GM23248 (cell line): ENCODE data around the gene NBEA. TPM values are rescaled to one million over a fixed set of nuclear protein-coding genes. Genes with fewer than 3 reads are reported as not detected.

ENCODE experiments used
- DNase-seq: peaks from one replicate; pipeline ENCODE4 v3.0.0-alpha.2; 2015
- H2AFZ ChIP-seq: fragments of 200-600 bp; sonication (generic); 2 replicates; pipeline ENCODE4 v1.6.1; 2016; ENCODE audit warnings: antibody characterized with exemption
- H3F3A ChIP-seq: fragments of 200-600 bp; sonication (generic); 2 replicates; pipeline ENCODE4 v1.6.1; 2016; ENCODE audit warnings: mild to moderate bottlenecking, antibody characterized with exemption, mixed run types; ENCODE audit not compliant: insufficient read depth
- H3K27ac ChIP-seq: fragments of 200-600 bp; sonication (generic); 2 replicates; pipeline ENCODE4 v1.5.1; 2016; ENCODE audit warnings: mild to moderate bottlenecking
- H3K27me3 ChIP-seq: fragments of 200-600 bp; sonication (generic); replicated peaks from 2 replicates; pipeline ENCODE4 v1.6.1; 2016; ENCODE audit warnings: mild to moderate bottlenecking; ENCODE audit not compliant: insufficient read depth
- H3K36me3 ChIP-seq: fragments of 200-600 bp; sonication (generic); 2 replicates; pipeline ENCODE4 v1.6.1; 2016; ENCODE audit warnings: low read depth, mild to moderate bottlenecking
- H3K4me1 ChIP-seq: fragments of 200-600 bp; sonication (generic); 2 replicates; pipeline ENCODE4 v1.6.1; 2016; ENCODE audit warnings: mild to moderate bottlenecking; ENCODE audit not compliant: insufficient read depth
- H3K4me2 ChIP-seq: fragments of 200-600 bp; sonication (generic); one replicate; pipeline ENCODE4 v1.6.1; 2016; ENCODE audit warnings: mild to moderate bottlenecking; ENCODE audit not compliant: unreplicated experiment
- H3K4me3 ChIP-seq: fragments of 200-600 bp; sonication (generic); 2 replicates; pipeline ENCODE4 v1.5.1; 2016; ENCODE audit warnings: mild to moderate bottlenecking
- H3K79me2 ChIP-seq: fragments of 200-600 bp; sonication (generic); 2 replicates; pipeline ENCODE4 v1.6.1; 2016; ENCODE audit warnings: mild to moderate bottlenecking; ENCODE audit not compliant: insufficient read depth
- H3K9ac ChIP-seq: fragments of 200-600 bp; sonication (generic); 2 replicates; pipeline ENCODE4 v1.6.1; 2016; ENCODE audit warnings: mild to moderate bottlenecking
- H3K9me2 ChIP-seq: fragments of 200-600 bp; sonication (generic); 2 replicates; pipeline ENCODE4 v1.6.1; 2016; ENCODE audit warnings: mixed run types, mild to moderate bottlenecking, moderate library complexity; ENCODE audit not compliant: insufficient read depth
- H3K9me3 ChIP-seq: fragments of 200-600 bp; sonication (generic); one replicate; pipeline ENCODE4 v1.6.1; 2017; ENCODE audit warnings: low read depth
- H4K20me1 ChIP-seq: fragments of 200-600 bp; sonication (generic); 2 replicates; pipeline ENCODE4 v1.6.0; 2016; ENCODE audit not compliant: insufficient read depth
- EZH2 ChIP-seq: fragments of 200-600 bp; sonication (generic); IDR thresholded peaks from 2 replicates; pipeline ENCODE4 v1.6.1; 2018; ENCODE audit warnings: antibody characterized with exemption, mild to moderate bottlenecking; ENCODE audit not compliant: insufficient read depth, poor library complexity, severe bottlenecking
- EZH2phosphoT487 ChIP-seq: fragments of 200-600 bp; sonication (generic); IDR thresholded peaks from 2 replicates; pipeline ENCODE4 v1.6.1; 2018; ENCODE audit warnings: antibody characterized with exemption, moderate library complexity, mild to moderate bottlenecking, low read depth; ENCODE audit not compliant: insufficient read depth
- WGBS, 2 experiments: methylation state at CpG; one replicate each; pipeline ENCODE4 v1.1.6; 2015 to 2017; ENCODE audit warnings: low lambda C conversion rate in 2 of 2, low coverage in 1 of 2; ENCODE audit errors: missing lambda C conversion rate in 2 of 2; 5-methylcytosine and 5-hydroxymethylcytosine counted together
- in situ Hi-C: fragments of 300-500 bp; cut with MboI; formaldehyde crosslinking; loops from 2 replicates; pipeline ENCODE4 v1.15.0; 2020
- polyA plus RNA-seq: library from polyadenylated mRNA; unstranded; fragments of >200 nt; fragmentation: Nextera tagmentation; extraction: Ambion mirVana; gene quantifications from 2 replicates; pipeline ENCODE4 v1.2.1, GENCODE V29; 2016
- total RNA-seq: library from RNA; depleted of rRNA; stranded (reverse); fragments of >200 nt; shearing (Covaris generic); gene quantifications from 2 replicates; pipeline ENCODE4 v1.2.3, GENCODE V29; 2014

The NBEA gene
- total and polyA plus RNA-seq, 2 experiments from 2014 or later: 1.9 to 3.7 TPM

GRCh38 chr13:35595181-35595580, 653.1 kb downstream of the NBEA start:
- Histone ChIP-seq H3K79me2 (no peaks in the 10 kb centered on the region), H3K9me2 (no peaks in the 10 kb centered on the region), H3K4me2 (no peak overlapping the region), H3K27ac (no peak overlapping the region), H2AFZ (no peak overlapping the region), H3K4me3 (no peak overlapping the region), H3K27me3 (no peaks in the 10 kb centered on the region), H3K4me1 (peaks cover 19% of the 10 kb centered on the region; the same call in 1 of the 2 replicates), H3K36me3 (no peaks in the 10 kb centered on the region), H3K9me3 (no peaks in the 10 kb centered on the region), H4K20me1 (no peaks in the 10 kb centered on the region), H3K9ac (no peak overlapping the region), H3F3A (0 out of 2 replicates have a peak, but pooled peaks cover 4% of the 10 kb centered on the region)
- TF ChIP-seq EZH2phosphoT487: no peak
- TF ChIP-seq EZH2: no peak
- no peak for DNase-seq
- in situ Hi-C loops: no loop called here

GRCh38 chr13:35596321-35597030, 654.4 kb downstream of the NBEA start:
- no peak overlapping the region for H2AFZ ChIP-seq
- TF ChIP-seq EZH2: no peak
- no peak for TF ChIP-seq EZH2phosphoT487
- H3K4me1 ChIP-seq: peaks cover 21% of the 10 kb centered on the region; the same call in 1 of the 2 replicates
- H3K9me2 ChIP-seq: no peaks in the 10 kb centered on the region
- no peak overlapping the region for H3K4me2 ChIP-seq
- 95 to 97% methylated on average over 5 of the region's 5 CpGs for WGBS, 2 experiments
- no peak overlapping the region for H3K4me3 ChIP-seq
- H3K9ac ChIP-seq: no peak overlapping the region
- no peaks in the 10 kb centered on the region for H3K27me3 ChIP-seq
- no peaks in the 10 kb centered on the region for H3K79me2 ChIP-seq
- no peak for DNase-seq
- H3K36me3 ChIP-seq: no peaks in the 10 kb centered on the region
- no peaks in the 10 kb centered on the region for H3K9me3 ChIP-seq
- in situ Hi-C loops: no loop called here
- no peak overlapping the region for H3K27ac ChIP-seq
- 0 out of 2 replicates have a peak, but pooled peaks cover 4% of the 10 kb centered on the region for H3F3A ChIP-seq
- no peaks in the 10 kb centered on the region for H4K20me1 ChIP-seq

GRCh38 chr13:35597451-35597850, 655.4 kb downstream of the NBEA start:
- WGBS, 2 experiments: 98 to 100% methylated on average over 3 of the region's 3 CpGs
- H3K9ac ChIP-seq: no peak overlapping the region
- H3K27ac ChIP-seq: no peak overlapping the region
- no peak overlapping the region for H2AFZ ChIP-seq
- H3K36me3 ChIP-seq: no peaks in the 10 kb centered on the region
- no peaks in the 10 kb centered on the region for H3K9me3 ChIP-seq
- H3F3A ChIP-seq: 0 out of 2 replicates have a peak, but pooled peaks cover 4% of the 10 kb centered on the region
- H3K9me2 ChIP-seq: no peaks in the 10 kb centered on the region
- H3K27me3 ChIP-seq: no peaks in the 10 kb centered on the region
- DNase-seq: no peak
- in situ Hi-C loops: no loop called here
- H3K4me3 ChIP-seq: no peak overlapping the region
- H3K79me2 ChIP-seq: no peaks in the 10 kb centered on the region
- H4K20me1 ChIP-seq: no peaks in the 10 kb centered on the region
- no peak overlapping the region for H3K4me2 ChIP-seq
- no peak for TF ChIP-seq EZH2
- TF ChIP-seq EZH2phosphoT487: no peak
- H3K4me1 ChIP-seq: peaks cover 21% of the 10 kb centered on the region; the same call in 1 of the 2 replicates

- WGBS, 2 experiments: 55 to 70% methylated on average over 3 of the region's 3 CpGs
- in situ Hi-C loops: no loop called here
- Histone ChIP-seq H3K79me2 (no peaks in the 10 kb centered on the region), H3K9me2 (no peaks in the 10 kb centered on the region), H2AFZ (peak overlapping the region; percentile 54), H3K4me2 (no peak overlapping the region), H3K9ac (no peak overlapping the region), H3K36me3 (no peaks in the 10 kb centered on the region), H3K4me1 (peaks cover 21% of the 10 kb centered on the region; the same call in 1 of the 2 replicates), H3F3A (0 out of 2 replicates have a peak, but pooled peaks cover 4% of the 10 kb centered on the region), H4K20me1 (no peaks in the 10 kb centered on the region), H3K27me3 (no peaks in the 10 kb centered on the region), H3K27ac (no peak overlapping the region), H3K9me3 (no peaks in the 10 kb centered on the region), H3K4me3 (no peak overlapping the region)
- TF ChIP-seq EZH2phosphoT487 (no peak), EZH2 (no peak)
- DNase-seq: peak; percentile 7
Measured at GRCh38 chr13:35598233-35598632, 656.2 kb downstream of the NBEA start.
